Measurements from ENCODE around the gene HES1.

- TF ChIP-seq POLR2AphosphoS5 (IDR thresholded peaks at IDR 0.05; ENCODE audit: borderline replicate concordance, low read depth, low read length) (no peak), EZH2 (IDR thresholded peaks at IDR 0.05) (no peak)
Measured at GRCh38 chr3:194111336-194111735, 24.6 kb upstream of the HES1 start.

Data from SK-N-MC (cell line).